Mammary epithelial cell (primary cell): ENCODE measurements around the gene CHST1.

Source experiments
- CTCF ChIP-seq, 2 donors: IDR thresholded peaks in 1 of 2; conservative IDR thresholded peaks in 1 of 2; 2 replicates each; pipeline ENCODE4 v1.5.1; 2011 to 2012; ENCODE audit warnings: inconsistent platforms in 2 of 2, low read length in 2 of 2, mild to moderate bottlenecking in 2 of 2, control low read depth in 1 of 2, low read depth in 1 of 2; ENCODE audit not compliant: insufficient read depth in 1 of 2; ENCODE audit errors: extremely low read depth in 1 of 2
- EZH2 ChIP-seq: IDR thresholded peaks from 2 replicates; pipeline ENCODE4 v1.6.1; 2012; ENCODE audit warnings: low read length, inconsistent platforms, borderline replicate concordance

GRCh38 chr11:45644981-45645889, 20.2 kb downstream of the CHST1 start:
- no peak for TF ChIP-seq CTCF (conservative IDR thresholded peaks at IDR 0.05 in 1 of 2, IDR thresholded peaks at IDR 0.05 in 1 of 2; ENCODE audit: extremely low read depth in 1 of 2, insufficient read depth in 1 of 2, low read depth in 1 of 2, low read length in 2 of 2)
- TF ChIP-seq EZH2, result no peak
